Measurements from ENCODE around the gene TNFSF10. TPM values are rescaled to one million over a fixed set of nuclear protein-coding genes. Genes with fewer than 3 reads are reported as not detected.

Gene TNFSF10
- total RNA-seq, 1 donor from 2014 or later, result not detected

DNA sequence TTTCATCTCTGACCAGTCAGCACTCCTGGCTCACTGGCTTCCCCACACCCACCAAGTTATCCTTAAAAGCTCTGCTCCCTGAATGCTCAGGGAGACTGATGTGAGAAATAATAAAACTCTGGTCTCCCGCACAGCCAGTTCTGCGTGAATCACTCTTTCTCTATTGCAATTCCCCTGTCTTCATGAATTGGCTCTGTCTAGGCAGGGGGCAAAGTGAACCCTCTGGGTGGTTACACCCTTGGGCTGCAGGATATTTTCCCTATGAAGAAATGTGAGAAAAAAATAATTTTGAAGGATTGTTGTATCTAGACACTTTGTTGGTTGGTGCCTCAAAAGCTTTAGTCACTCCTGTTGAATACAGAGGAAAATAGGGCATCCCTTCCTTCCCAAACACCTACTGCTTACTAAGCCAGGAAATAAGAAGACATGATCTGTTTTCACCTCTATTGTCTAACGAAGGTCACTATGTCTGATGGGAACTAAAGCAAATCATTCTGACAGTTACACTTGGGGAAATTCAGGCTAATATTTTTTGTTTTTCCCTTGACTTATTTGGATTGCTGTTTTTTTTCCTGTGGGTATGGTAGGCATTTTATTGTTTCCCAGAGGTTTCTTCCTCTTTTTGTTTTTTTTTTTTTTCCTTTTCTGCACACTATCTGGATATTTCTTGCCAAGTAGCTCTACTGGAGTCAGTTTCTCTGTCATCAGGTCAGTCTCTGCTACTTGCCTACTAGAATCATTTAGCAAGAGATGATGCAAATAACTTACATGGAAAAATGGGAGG, 15.3 kb upstream of the TNFSF10 start:
- H3K9me3 Mint-ChIP-seq, result no peaks in the 10 kb centered on the region
- H3K36me3 Mint-ChIP-seq (ENCODE audit: low read depth), result no peaks in the 10 kb centered on the region
- no peak for TF ChIP-seq CTCF (conservative IDR thresholded peaks at IDR 0.05)
- no peaks in the 10 kb centered on the region for H3K27me3 Mint-ChIP-seq (ENCODE audit: low read depth)
- H3K27ac Mint-ChIP-seq (ENCODE audit: unreplicated experiment), result no peak overlapping the region
- no peak for DNase-seq (ENCODE audit: low read depth, low spot score)
- no peak overlapping the region for H3K4me3 Mint-ChIP-seq
- H3K4me1 Mint-ChIP-seq, result no peaks in the 10 kb centered on the region

DNA sequence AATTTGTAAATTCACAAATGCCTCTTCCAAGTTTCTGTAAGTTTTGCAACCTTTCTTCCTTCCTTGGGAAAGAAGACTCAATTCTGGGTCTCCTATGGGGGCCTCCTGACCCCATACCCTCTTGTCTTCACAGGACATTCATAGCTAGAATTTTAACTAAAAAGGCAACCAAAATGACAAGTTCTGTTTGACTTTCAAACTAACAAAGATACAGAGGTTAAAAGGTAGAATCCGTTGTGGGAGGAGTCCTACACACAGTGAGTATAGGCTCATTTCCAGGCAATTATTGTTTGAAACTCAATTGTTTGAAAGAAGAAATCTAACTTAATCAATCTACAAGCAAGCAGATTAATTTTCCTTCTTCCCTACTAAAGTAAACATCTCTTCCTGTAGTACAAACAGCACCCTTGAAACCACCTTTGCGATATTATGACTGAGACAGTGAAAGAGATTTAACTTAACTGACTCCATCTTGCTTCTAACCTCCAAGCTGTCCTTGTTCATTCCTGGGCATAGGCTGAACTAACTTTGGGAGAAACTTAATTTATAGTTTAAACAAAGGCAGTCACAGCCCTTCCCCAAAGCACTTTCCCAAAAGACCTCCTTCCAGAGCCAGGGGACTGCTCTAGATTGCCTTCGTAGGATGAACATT, 14.4 kb upstream of the TNFSF10 start:
- Mint-ChIP-seq H3K4me1 (no peaks in the 10 kb centered on the region), H3K4me3 (no peak overlapping the region), H3K36me3 (ENCODE audit: low read depth) (no peaks in the 10 kb centered on the region), H3K27ac (ENCODE audit: unreplicated experiment) (no peak overlapping the region), H3K9me3 (no peaks in the 10 kb centered on the region), H3K27me3 (ENCODE audit: low read depth) (no peaks in the 10 kb centered on the region)
- no peak for DNase-seq (ENCODE audit: low read depth, low spot score)
- no peak for TF ChIP-seq CTCF (conservative IDR thresholded peaks at IDR 0.05)

DNA sequence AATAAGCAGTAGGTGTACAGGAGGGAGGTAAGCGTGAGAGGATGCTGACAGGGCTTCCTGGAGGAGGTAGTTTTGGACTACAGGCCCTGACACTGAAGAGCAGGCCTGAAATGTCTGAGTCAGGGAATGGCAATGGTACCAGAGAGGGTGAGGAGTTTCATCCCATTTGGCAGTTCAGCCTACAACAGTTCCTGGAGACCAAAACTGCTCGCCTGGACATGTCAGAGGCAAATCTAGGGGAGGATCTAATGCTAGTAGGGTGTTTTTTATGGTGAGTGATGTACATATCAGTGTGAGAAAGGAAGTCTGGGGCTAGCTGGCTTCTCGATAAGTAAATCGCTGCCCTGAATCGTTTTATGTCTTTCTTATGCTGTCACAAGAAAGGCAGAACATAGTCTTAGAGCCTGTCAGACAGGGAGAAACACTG, 13.8 kb upstream of the TNFSF10 start:
- Mint-ChIP-seq H3K4me3 (no peak overlapping the region), H3K27ac (ENCODE audit: unreplicated experiment) (peak overlapping the region; percentile 21), H3K36me3 (ENCODE audit: low read depth) (no peaks in the 10 kb centered on the region), H3K27me3 (ENCODE audit: low read depth) (no peaks in the 10 kb centered on the region), H3K9me3 (no peaks in the 10 kb centered on the region), H3K4me1 (no peaks in the 10 kb centered on the region)
- no peak for DNase-seq (ENCODE audit: low read depth, low spot score)
- TF ChIP-seq CTCF (conservative IDR thresholded peaks at IDR 0.05), result no peak

DNA sequence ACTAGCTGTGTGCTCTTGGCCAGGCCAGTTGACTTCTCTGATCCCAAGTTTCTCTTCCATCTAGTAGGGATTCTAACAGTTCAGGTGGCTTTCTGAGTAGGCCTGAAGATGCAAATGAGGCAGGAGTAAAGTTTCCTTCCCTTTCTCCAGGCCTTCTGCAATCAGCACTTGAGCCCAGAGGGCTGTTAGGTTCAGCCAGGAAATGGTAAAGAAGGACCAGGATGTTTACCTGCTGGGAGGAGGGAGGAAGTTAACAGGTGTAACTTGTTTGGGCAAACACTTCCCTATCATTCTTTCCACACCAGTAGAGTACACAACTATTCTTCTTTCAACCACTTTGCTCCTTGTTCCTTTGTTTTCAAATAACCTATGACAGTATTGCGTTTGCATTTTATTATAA, 13.3 kb upstream of the TNFSF10 start:
- Mint-ChIP-seq H3K36me3 (ENCODE audit: low read depth) (no peaks in the 10 kb centered on the region), H3K9me3 (no peaks in the 10 kb centered on the region), H3K4me3 (no peak overlapping the region), H3K4me1 (no peaks in the 10 kb centered on the region), H3K27ac (ENCODE audit: unreplicated experiment) (no peak overlapping the region), H3K27me3 (ENCODE audit: low read depth) (no peaks in the 10 kb centered on the region)
- no peak for TF ChIP-seq CTCF (conservative IDR thresholded peaks at IDR 0.05)
- DNase-seq (ENCODE audit: low read depth, low spot score), result no peak

GRCh38 chr3:172530566-172530965, 7.3 kb upstream of the TNFSF10 start:
- H3K4me3 Mint-ChIP-seq, result no peak overlapping the region
- TF ChIP-seq CTCF (conservative IDR thresholded peaks at IDR 0.05), result no peak
- H3K27ac Mint-ChIP-seq (ENCODE audit: unreplicated experiment), result no peak overlapping the region
- no peaks in the 10 kb centered on the region for H3K27me3 Mint-ChIP-seq (ENCODE audit: low read depth)
- peaks cover 2% of the 10 kb centered on the region for H3K9me3 Mint-ChIP-seq
- H3K4me1 Mint-ChIP-seq, result no peaks in the 10 kb centered on the region
- H3K36me3 Mint-ChIP-seq (ENCODE audit: low read depth), result no peaks in the 10 kb centered on the region
- DNase-seq (ENCODE audit: low read depth, low spot score), result no peak

Measured in neural crest cell (in vitro differentiated cells).